GM23248 (cell line): ENCODE data around the gene KCNH4.
"Not testable (repeated sequence)": the region's sequence is repeated elsewhere in the genome, so short reads cannot be mapped to it uniquely, and the experiment has no call there.

Experiments
- EZH2 ChIP-seq: fragments of 200-600 bp; sonication (generic); IDR thresholded peaks from 2 replicates; pipeline ENCODE4 v1.6.1; 2018; ENCODE audit warnings: antibody characterized with exemption, mild to moderate bottlenecking; ENCODE audit not compliant: insufficient read depth, poor library complexity, severe bottlenecking
- EZH2phosphoT487 ChIP-seq: fragments of 200-600 bp; sonication (generic); IDR thresholded peaks from 2 replicates; pipeline ENCODE4 v1.6.1; 2018; ENCODE audit warnings: antibody characterized with exemption, moderate library complexity, mild to moderate bottlenecking, low read depth; ENCODE audit not compliant: insufficient read depth

DNA sequence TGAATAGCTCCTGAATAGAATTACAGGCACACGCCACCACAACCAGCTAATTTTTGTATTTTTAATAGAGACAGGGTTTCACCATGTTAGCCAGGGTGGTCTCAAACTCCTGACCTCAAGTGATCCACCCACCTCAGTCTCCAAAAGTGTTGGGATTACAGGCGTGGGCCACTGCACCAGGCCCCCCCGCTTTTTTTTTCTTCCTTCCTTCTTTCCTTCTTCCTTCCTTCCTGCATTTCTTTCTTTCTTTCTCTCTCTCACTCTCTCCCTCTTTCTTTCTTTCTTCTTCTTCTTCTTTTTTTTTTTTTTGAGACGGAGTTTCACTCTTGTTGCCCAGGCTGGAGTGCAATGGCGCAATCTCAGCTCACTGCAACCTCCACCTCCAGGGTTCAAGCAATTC is 5.2 kb upstream of the KCNH4 start:
- TF ChIP-seq EZH2, EZH2phosphoT487: not testable (repeated sequence)
